ENCODE measurements around the gene CYP4V2. TPM values are rescaled to one million over a fixed set of nuclear protein-coding genes. Genes with fewer than 3 reads are reported as not detected.
"Not testable (repeated sequence)": the region's sequence is repeated elsewhere in the genome, so short reads cannot be mapped to it uniquely, and the experiment has no call there.

Gene CYP4V2
- polyA plus RNA-seq, 5 donors, result 6.0 to 16.6 (median 13.1) TPM

GRCh38 chr4:186227744-186228513 lies 36.6 kb downstream of the CYP4V2 start:
- DNase-seq, result no peak

GRCh38 chr4:186228514-186228894 lies 37.1 kb downstream of the CYP4V2 start:
- no peak for DNase-seq

GRCh38 chr4:186234367-186234766 lies 43.0 kb downstream of the CYP4V2 start:
- DNase-seq, result no peak

- DNase-seq, result no peak
Measured at GRCh38 chr4:186236126-186236525, 44.8 kb downstream of the CYP4V2 start.

- no peak for DNase-seq
Measured at GRCh38 chr4:186240452-186240847, 49.1 kb downstream of the CYP4V2 start.

- no peak for DNase-seq
Measured at GRCh38 chr4:186240848-186241491, 49.6 kb downstream of the CYP4V2 start.

- DNase-seq, result no peak
Measured at GRCh38 chr4:186241616-186242015, 50.2 kb downstream of the CYP4V2 start.

- DNase-seq, result not testable (repeated sequence)
Measured at GRCh38 chr4:186242031-186242430, 50.7 kb downstream of the CYP4V2 start.

GRCh38 chr4:186243331-186243730 lies 52.0 kb downstream of the CYP4V2 start:
- DNase-seq, result no peak

- no peak for DNase-seq
Measured at GRCh38 chr4:186244835-186245234, 53.5 kb downstream of the CYP4V2 start.

- not testable (repeated sequence) for DNase-seq
Measured at GRCh38 chr4:186247062-186247752, 55.8 kb downstream of the CYP4V2 start.

GRCh38 chr4:186248643-186249042 lies 57.3 kb downstream of the CYP4V2 start:
- DNase-seq, result no peak

- DNase-seq, result no peak
Measured at GRCh38 chr4:186249785-186250754, 58.7 kb downstream of the CYP4V2 start.

GRCh38 chr4:186250760-186251159 lies 59.4 kb downstream of the CYP4V2 start:
- no peak for DNase-seq

GRCh38 chr4:186255122-186255521 lies 63.8 kb downstream of the CYP4V2 start:
- DNase-seq, result no peak

GRCh38 chr4:186258216-186258811 lies 66.9 kb downstream of the CYP4V2 start:
- no peak for DNase-seq

GRCh38 chr4:186260117-186260503 lies 68.7 kb downstream of the CYP4V2 start:
- no peak for DNase-seq

All from right lung (tissue), 5 donors.